HG03457 (cell line): ENCODE measurements around the gene TUFT1.

Experiments used
- ATAC-seq: cut with Tn5 transposase; IDR thresholded peaks from one replicate; pipeline ENCODE4 v1.9.1; 2021; ENCODE audit warnings: moderate number of reproducible peaks; ENCODE audit not compliant: unreplicated experiment

Gene TUFT1

DNA sequence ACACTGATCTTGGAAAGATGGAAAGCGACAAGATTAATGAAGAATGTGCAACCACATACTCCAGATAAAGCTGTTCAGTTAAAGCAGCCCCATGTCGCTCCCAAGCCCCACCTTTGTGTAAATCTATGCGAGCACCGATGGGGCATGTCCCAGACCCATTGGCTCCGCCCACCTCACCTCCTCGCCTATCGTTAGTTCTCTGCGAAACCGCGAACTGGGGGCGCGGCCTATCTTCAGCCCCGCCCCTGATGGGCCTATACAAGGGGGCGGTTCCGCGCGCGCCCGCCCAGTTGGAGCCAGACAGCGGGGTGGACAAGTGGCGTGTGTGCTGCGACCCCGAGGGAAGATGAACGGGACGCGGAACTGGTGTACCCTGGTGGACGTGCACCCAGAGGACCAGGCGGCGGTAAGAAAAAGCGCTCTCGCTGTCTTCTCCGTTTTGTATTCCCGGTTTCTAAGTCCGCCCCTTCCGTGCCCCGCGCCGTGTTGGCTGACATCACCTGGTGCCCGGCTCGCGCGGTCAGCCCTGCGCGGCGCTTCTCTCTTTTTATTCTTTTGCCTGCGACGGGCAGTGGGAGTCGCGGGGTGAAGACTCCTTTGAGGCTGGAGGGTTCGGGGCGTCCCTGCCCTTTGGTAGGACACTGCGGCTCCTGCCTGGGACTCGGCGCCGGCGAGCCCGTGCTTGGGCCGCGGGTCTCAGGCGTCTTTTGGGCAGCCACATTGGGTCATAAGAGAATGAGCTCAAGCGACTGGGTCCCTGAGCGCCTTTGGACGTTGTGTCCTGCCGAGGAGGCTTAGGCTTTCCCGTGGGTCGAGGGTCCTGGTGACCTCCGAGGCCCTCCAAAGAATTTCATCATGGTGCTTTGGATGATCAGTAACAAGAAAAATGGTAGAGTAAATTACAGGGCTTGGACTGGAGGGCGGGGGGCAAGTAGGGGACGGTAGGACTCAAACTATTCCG, at the start of gene TUFT1:
TUFT1 (plus strand) TSS at position 289 of the 961 bp plus-strand sequence; CDS start at position 347, 58 bp downstream.
- peak; percentile 74 for ATAC-seq

DNA sequence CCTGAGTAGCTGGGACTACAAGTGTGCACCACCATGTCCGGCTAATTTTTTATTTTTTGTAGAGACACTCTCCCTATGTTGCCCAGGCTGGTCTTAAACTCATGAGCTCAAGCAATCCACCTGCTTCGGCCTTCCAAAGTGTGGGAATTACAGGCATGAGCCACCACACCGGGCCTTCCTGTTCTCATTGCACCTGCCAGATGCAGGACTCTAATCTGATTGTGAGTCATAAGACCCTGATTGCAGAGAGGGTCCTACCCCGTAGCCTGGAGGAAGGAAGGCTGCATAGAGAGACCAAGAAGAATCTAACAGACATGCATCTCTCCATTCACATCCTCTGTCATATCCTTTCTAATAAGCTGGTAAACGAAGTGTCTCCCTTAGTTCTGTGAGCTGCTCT, 48.5 kb upstream of the TUFT1 start:
- ATAC-seq = no peak

DNA sequence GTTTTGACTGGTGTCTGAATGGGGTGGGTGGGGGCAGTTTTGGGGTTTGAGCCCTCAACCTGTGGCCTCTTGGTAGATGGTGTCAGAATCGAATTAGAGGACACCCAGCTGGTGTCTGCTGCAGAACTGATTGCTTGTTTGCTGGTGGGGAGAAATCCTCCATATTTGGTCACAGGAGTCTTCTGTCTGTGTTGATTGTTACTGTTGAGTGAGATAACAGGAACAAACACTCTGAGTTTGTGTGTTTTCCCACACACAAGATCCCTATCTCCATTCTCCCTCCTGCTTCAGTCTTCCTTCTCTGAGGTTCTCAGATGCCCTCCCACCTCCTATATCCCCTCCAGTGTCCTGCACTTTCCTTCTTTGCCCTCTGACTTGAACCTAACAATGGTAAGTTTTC, 48.0 kb upstream of the TUFT1 start:
- ATAC-seq = no peak

GRCh38 chr1:151493042-151493441, 47.1 kb upstream of the TUFT1 start:
- no peak for ATAC-seq

DNA sequence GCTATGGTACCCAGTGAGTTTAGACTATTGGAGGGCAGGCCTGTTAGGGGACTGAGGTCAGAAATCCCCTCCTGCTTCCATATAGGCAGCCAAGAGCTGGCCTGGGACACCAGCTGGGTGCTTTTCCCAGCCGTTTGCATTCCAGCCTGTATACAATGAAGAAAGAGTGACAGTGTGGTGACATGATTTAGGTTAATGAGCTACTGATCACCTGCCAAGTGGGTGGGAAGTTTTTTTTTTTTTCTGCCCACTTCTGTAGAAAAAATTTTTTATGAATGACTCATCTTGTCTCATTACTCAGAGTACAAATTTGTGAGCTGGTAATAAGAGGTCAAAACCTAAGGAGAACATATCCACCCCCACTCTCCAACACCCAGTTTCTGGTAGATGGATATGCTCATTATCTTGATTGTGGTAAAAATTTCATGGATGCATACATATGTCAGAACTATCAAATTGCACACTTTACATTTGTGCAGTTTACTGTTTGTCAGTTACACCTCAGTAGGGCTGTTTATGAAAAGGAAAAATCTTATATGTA, 45.3 kb upstream of the TUFT1 start:
- no peak for ATAC-seq

DNA sequence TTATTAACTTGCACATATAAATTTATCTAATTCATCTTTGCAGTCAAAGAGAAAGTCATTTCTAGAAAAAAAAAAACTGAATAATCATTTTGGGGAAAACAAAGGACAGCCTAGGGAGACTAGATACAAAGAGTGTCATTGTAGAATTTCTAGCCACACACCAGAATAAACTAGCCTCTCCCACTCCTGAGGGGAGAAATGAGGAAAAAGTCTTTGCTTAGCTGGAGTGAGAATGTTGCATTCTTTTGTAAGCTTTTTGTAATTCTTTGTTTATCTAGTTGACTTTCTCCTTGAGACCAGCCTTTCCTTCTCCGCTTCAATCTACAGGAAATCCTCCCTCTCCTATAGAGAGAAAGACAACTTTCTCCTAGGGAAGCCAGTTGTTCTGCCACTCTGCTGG, 44.8 kb upstream of the TUFT1 start:
- ATAC-seq = no peak

DNA sequence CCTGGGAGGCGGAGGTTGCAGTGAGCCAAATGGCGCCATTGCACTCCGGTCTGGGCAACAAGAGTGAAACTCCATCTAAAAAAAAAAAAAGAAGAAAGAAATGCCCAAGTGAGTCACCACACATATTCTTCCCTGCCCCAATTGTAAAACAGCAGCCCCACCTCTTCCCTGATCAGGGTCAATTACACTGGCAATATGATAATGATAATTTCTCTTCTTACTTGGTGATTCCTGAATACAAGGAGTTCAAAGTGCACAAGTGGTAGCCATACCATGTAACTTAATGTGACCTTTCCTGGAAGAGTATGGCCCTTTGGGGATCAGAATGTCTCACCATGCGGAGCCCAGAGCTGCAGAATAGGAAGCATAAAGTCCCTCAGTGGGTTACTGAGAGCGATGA, 40.7 kb upstream of the TUFT1 start:
- no peak for ATAC-seq

GRCh38 chr1:151499930-151500329, 40.2 kb upstream of the TUFT1 start:
- no peak for ATAC-seq

GRCh38 chr1:151501474-151501873, 38.6 kb upstream of the TUFT1 start:
- ATAC-seq = no peak

DNA sequence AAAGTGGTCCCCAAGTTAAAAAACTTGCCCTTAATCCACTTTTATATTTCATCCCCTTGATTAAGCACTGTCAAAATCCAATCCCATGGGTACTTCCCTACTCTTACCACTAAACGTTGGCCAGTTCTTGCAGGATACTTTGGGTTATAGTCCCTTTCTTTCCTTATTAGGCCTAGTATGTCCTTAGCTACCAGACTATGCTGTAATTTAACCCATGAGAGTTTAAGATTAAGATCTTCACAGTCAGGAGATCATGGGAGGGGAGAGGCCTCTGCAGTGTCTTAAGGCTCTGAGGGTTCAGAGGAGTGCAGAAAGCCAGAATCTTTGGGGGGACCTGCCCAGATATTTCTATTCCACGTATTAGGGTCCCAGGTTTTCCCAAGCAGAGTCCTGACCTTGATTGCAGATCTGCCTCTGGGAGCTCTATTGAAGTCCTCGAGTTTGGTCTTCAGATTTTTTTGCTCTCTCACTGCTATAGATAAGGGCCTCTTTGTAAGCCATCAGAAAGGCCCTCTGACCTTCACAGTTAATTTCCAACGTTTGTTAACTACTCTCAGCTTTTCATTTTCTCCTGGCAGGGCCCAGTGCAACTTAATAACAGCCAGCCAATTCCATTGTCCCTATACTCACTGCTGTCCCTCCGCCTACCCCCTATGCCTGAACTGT, 37.9 kb upstream of the TUFT1 start:
- ATAC-seq = no peak

GRCh38 chr1:151502859-151503780, 37.0 kb upstream of the TUFT1 start:
- no peak for ATAC-seq

- ATAC-seq = no peak
These were observed 35.9 kb upstream of the TUFT1 start for GRCh38 chr1:151504252-151504651.

- ATAC-seq = no peak
These were observed 35.4 kb upstream of the TUFT1 start for GRCh38 chr1:151504759-151505158.

GRCh38 chr1:151508833-151509232, 31.3 kb upstream of the TUFT1 start:
- no peak for ATAC-seq

- ATAC-seq = no peak
These were observed 30.6 kb upstream of the TUFT1 start for GRCh38 chr1:151509350-151510019.

GRCh38 chr1:151510020-151510405, 30.1 kb upstream of the TUFT1 start:
- ATAC-seq = no peak

- no peak for ATAC-seq
These were observed 29.5 kb upstream of the TUFT1 start for GRCh38 chr1:151510614-151510956.

DNA sequence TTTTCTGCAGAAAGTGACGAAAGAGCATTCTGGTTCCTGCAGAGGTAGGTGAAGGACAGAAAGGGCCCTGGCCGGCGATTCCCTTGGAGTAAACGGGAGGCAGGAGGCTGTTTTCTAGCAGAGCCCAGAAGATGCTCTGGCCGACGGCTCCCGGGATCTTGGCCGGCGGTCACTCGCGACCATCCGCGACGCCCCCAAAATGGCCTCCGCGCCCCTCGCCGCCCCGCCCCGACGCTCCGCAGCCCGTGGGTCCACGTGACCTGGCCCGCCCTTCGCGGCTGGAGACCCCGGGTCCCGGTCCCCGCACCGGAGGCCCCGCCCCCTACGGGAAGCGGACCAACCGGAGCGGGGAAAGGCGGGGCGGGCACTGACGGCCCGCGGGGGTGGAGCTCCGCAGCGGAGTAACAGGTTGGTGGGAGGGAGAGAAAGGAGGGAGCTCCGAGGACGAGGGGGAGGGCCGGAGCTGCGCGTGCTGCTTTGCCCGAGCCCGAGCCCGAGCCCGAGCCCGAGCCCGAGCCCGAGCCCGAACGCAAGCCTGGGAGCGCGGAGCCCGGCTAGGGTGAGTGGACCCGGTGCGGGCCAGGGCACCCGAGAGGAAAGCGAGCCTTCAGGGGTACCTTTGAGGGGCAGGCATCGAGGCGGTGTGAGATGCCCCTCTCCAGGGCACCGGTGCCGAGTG, 29.0 kb upstream of the TUFT1 start, which contains the start of gene CGN:
CGN (plus strand) TSS at position 431 of the 679 bp plus-strand sequence. CDS start 7,133 bp downstream, outside the sequence.
- ATAC-seq = peak; percentile 63

GRCh38 chr1:151511636-151512215, 28.4 kb upstream of the TUFT1 start:
- no peak for ATAC-seq
